Right atrium auricular region (tissue), 2 donors: ENCODE measurements around the gene EIF4EBP3. TPM values are rescaled to one million over a fixed set of nuclear protein-coding genes. Genes with fewer than 3 reads are reported as not detected.

ENCODE experiments used
- DNase-seq: peaks from one replicate; pipeline ENCODE4 v3.0.0-alpha.2; 2019; ENCODE audit warnings: low spot score
- H3K27ac ChIP-seq, 2 donors: fragments of 200-600 bp; sonication (generic); 1 replicate in 1 of 2; 2 replicates in 1 of 2; pipeline ENCODE4 v1.5.1; 2016 to 2019
- H3K27me3 ChIP-seq, 2 donors: fragments of 200-600 bp; sonication (generic); one replicate each; pipeline versions ENCODE4 v1.5.1 to v1.6.0; 2017 to 2019
- H3K36me3 ChIP-seq: fragments of 200-600 bp; sonication (generic); one replicate; pipeline ENCODE4 v1.5.1; 2016
- H3K4me1 ChIP-seq, 2 donors: fragments of 200-600 bp; sonication (generic); one replicate each; pipeline versions ENCODE4 v1.5.1 to v1.6.0; 2017 to 2019
- H3K4me3 ChIP-seq, 2 donors: fragments of 200-600 bp; sonication (generic); 1 replicate in 1 of 2; 2 replicates in 1 of 2; pipeline ENCODE4 v1.5.1; 2017 to 2019; ENCODE audit warnings: mild to moderate bottlenecking in 1 of 2, moderate library complexity in 1 of 2
- H3K9me3 ChIP-seq, 2 donors: fragments of 200-600 bp; sonication (generic); one replicate each; pipeline ENCODE4 v1.5.1; 2019
- CTCF ChIP-seq, 2 donors: fragments of 200-600 bp; sonication (generic); IDR thresholded peaks; one replicate each; pipeline ENCODE4 v1.5.1; 2019; ENCODE audit warnings: antibody characterized with exemption in 2 of 2
- total RNA-seq, 2 donors: library from RNA; depleted of rRNA; stranded (reverse); fragments of >200 nt; gene quantifications; one replicate each; pipeline ENCODE4 v1.1.0, GENCODE V29; 2016

The EIF4EBP3 gene
- total RNA-seq, 2 donors from 2014 or later: 12.8 to 16.8 TPM

DNA sequence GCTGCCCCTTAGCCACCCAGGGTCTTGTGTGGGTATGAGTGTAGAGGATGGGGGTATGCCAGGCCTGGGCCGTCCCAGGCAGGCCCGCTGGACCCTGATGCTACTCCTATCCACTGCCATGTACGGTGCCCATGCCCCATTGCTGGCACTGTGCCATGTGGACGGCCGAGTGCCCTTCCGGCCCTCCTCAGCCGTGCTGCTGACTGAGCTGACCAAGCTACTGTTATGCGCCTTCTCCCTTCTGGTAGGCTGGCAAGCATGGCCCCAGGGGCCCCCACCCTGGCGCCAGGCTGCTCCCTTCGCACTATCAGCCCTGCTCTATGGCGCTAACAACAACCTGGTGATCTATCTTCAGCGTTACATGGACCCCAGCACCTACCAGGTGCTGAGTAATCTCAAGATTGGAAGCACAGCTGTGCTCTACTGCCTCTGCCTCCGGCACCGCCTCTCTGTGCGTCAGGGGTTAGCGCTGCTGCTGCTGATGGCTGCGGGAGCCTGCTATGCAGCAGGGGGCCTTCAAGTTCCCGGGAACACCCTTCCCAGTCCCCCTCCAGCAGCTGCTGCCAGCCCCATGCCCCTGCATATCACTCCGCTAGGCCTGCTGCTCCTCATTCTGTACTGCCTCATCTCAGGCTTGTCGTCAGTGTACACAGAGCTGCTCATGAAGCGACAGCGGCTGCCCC, 19.8 kb downstream of the EIF4EBP3 start:
- no peak overlapping the region for H3K27ac ChIP-seq
- DNase-seq: no peak

GRCh38 chr5:140567871-140568270, 20.4 kb downstream of the EIF4EBP3 start:
- no peak for DNase-seq
- peaks cover 20% of the 10 kb centered on the region for H3K36me3 ChIP-seq
- H3K9me3 ChIP-seq: no peaks in the 10 kb centered on the region
- H3K4me3 ChIP-seq: no peak overlapping the region
- H3K27ac ChIP-seq: peak overlapping the region in 1 of 2 donors; percentile 74
- H3K4me1 ChIP-seq: peaks cover 0 to 79% of the 10 kb centered on the region in 2 donors
- H3K27me3 ChIP-seq: no peaks in the 10 kb centered on the region
- no peak for TF ChIP-seq CTCF (IDR thresholded peaks at IDR 0.05)

More for the DNA sequence above, 19.8 kb downstream of the EIF4EBP3 start:
- Histone ChIP-seq H3K36me3 (peaks cover 20% of the 10 kb centered on the region), H3K27me3 (no peaks in the 10 kb centered on the region), H3K4me3 (no peak overlapping the region), H3K4me1 (peaks cover 0 to 80% of the 10 kb centered on the region in 2 donors), H3K9me3 (no peaks in the 10 kb centered on the region)
- TF ChIP-seq CTCF (IDR thresholded peaks at IDR 0.05): no peak

- Histone ChIP-seq H3K4me1 (peaks cover 0 to 73% of the 10 kb centered on the region in 2 donors), H3K4me3 (no peak overlapping the region)
- TF ChIP-seq CTCF (IDR thresholded peaks at IDR 0.05): no peak
Observed at GRCh38 chr5:140568443-140569063, 21.1 kb downstream of the EIF4EBP3 start.

GRCh38 chr5:140569197-140569596, 21.7 kb downstream of the EIF4EBP3 start:
- DNase-seq: no peak
- H3K27ac ChIP-seq: peak overlapping the region; percentile 71 to 74
- H3K36me3 ChIP-seq: peaks cover 20% of the 10 kb centered on the region
- no peaks in the 10 kb centered on the region for H3K9me3 ChIP-seq
- no peak overlapping the region for H3K4me3 ChIP-seq
- TF ChIP-seq CTCF (IDR thresholded peaks at IDR 0.05): no peak
- H3K27me3 ChIP-seq: no peaks in the 10 kb centered on the region
- H3K4me1 ChIP-seq: peaks cover 0 to 75% of the 10 kb centered on the region in 2 donors

More at GRCh38 chr5:140568443-140569063, 21.1 kb downstream of the EIF4EBP3 start:
- Histone ChIP-seq H3K36me3 (peaks cover 20% of the 10 kb centered on the region), H3K27ac (peak overlapping the region; percentile 71 to 74), H3K27me3 (no peaks in the 10 kb centered on the region), H3K9me3 (no peaks in the 10 kb centered on the region)
- no peak for DNase-seq

DNA sequence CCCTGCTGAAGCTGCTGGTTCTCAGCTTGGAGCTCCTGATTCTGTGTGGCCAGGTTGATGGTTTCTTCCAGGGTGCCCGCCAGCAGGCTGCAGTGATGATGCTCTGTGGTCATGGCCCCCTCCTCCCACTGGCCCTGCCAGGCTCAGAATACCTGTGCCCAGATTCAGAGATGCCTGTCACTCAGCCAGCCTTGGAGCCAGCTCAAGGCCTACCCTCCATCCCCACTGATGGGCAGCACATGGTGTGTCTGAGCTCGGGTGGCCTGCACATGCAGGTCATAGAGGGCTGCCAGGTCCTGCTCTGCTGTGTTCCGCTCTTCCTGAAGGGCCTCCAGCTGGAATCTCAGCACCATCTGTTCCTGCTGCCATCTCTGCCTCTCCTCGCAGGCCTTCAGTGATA, 22.6 kb downstream of the EIF4EBP3 start:
- DNase-seq: no peak
- no peak overlapping the region for H3K4me3 ChIP-seq
- H3K27ac ChIP-seq: peak overlapping the region; percentile 71 to 74
- no peaks in the 10 kb centered on the region for H3K27me3 ChIP-seq
- H3K36me3 ChIP-seq: peaks cover 20% of the 10 kb centered on the region
- TF ChIP-seq CTCF (IDR thresholded peaks at IDR 0.05): no peak
- no peaks in the 10 kb centered on the region for H3K9me3 ChIP-seq
- peaks cover 0 to 80% of the 10 kb centered on the region in 2 donors for H3K4me1 ChIP-seq
